ENCODE measurements around the gene NELFB. TPM values are rescaled to one million over a fixed set of nuclear protein-coding genes. Genes with fewer than 3 reads are reported as not detected.

NELFB gene
- total and polyA plus RNA-seq, 9 of the 15 experiments (the other 6 are each of a cell fraction or from before 2014, with no cell fraction given) = 0.24 to 84.0 (median 29.7) TPM

GRCh38 chr9:137236238-137236935 is 18.7 kb upstream of the NELFB start (continued):
- TF ChIP-seq CSDE1 (IDR thresholded peaks at IDR 0.05) (no peak), SP1 (CRISPR knock-in tag; IDR thresholded peaks at IDR 0.05) (peak; percentile 98), KDM4B (IDR thresholded peaks at IDR 0.05; ENCODE audit: borderline replicate concordance in 2 of 2, low read depth in 1 of 2) (0 out of 4 replicates have a peak, but pooled peaks of 1 of the 2 experiments have one; percentile 53), ZNF77 (CRISPR knock-in tag; IDR thresholded peaks at IDR 0.05) (no peak), E2F3 (CRISPR knock-in tag; IDR thresholded peaks at IDR 0.05) (no peak), POLR2AphosphoS5 (IDR thresholded peaks at IDR 0.05; ENCODE audit: control insufficient read depth, insufficient read depth, low read depth, low read length) (peak; percentile 62), CBFB (CRISPR knock-in tag; IDR thresholded peaks at IDR 0.05) (no peak), ZFPM2 (CRISPR knock-in tag; IDR thresholded peaks at IDR 0.05) (no peak), BRF2 (IDR thresholded peaks at IDR 0.05; ENCODE audit: borderline replicate concordance, insufficient read depth, insufficient read length) (no peak), MEF2A (IDR thresholded peaks at IDR 0.05; ENCODE audit: control insufficient read depth, low read depth, low read length) (no peak), PATZ1 (CRISPR knock-in tag; IDR thresholded peaks at IDR 0.05; ENCODE audit: borderline replicate concordance) (peak; percentile 36; the same call in 1 of the 2 replicates), ZFX (CRISPR knock-in tag; IDR thresholded peaks at IDR 0.05) (peak; percentile 76), GABPB1 (CRISPR knock-in tag; IDR thresholded peaks at IDR 0.05) (peak; percentile 86), ZNF512 (tag; IDR thresholded peaks at IDR 0.05) (no peak), XRCC4 (IDR thresholded peaks at IDR 0.05; ENCODE audit: extremely low read depth, insufficient read depth, insufficient read length) (no peak), EZH2 (IDR thresholded peaks at IDR 0.05; ENCODE audit: borderline replicate concordance, low read depth, low read length) (no peak), ZNF175 (CRISPR knock-in tag; IDR thresholded peaks at IDR 0.05; ENCODE audit: low read depth) (no peak)
- TF ChIP-seq, protein P1, sequence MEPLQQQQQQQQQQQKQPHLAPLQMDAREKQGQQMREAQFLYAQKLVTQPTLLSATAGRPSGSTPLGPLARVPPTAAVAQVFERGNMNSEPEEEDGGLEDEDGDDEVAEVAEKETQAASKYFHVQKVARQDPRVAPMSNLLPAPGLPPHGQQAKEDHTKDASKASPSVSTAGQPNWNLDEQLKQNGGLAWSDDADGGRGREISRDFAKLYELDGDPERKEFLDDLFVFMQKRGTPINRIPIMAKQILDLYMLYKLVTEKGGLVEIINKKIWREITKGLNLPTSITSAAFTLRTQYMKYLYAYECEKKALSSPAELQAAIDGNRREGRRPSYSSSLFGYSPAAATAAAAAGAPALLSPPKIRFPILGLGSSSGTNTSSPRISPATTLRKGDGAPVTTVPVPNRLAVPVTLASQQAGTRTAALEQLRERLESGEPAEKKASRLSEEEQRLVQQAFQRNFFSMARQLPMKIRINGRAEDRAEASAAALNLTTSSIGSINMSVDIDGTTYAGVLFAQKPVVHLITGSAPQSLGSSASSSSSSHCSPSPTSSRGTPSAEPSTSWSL (CRISPR knock-in tag; IDR thresholded peaks at IDR 0.05; ENCODE audit: borderline replicate concordance) = no peak
